NCI-H345 treated with DMSO at 0.1 percent for 48 hours (cell line): ENCODE measurements around the gene WSB1.
"Not testable (repeated sequence)": the region's sequence is repeated elsewhere in the genome, so short reads cannot be mapped to it uniquely, and the experiment has no call there.

ENCODE experiments used
- DNase-seq: peaks from one replicate; lab custom pipeline; 2025; ENCODE audit not compliant: unreplicated experiment; lab: John Stamatoyannopoulos, UW

WSB1 gene

GRCh38 chr17:27315322-27315721 lies 21.4 kb downstream of the WSB1 start:
- no peak for DNase-seq

DNA sequence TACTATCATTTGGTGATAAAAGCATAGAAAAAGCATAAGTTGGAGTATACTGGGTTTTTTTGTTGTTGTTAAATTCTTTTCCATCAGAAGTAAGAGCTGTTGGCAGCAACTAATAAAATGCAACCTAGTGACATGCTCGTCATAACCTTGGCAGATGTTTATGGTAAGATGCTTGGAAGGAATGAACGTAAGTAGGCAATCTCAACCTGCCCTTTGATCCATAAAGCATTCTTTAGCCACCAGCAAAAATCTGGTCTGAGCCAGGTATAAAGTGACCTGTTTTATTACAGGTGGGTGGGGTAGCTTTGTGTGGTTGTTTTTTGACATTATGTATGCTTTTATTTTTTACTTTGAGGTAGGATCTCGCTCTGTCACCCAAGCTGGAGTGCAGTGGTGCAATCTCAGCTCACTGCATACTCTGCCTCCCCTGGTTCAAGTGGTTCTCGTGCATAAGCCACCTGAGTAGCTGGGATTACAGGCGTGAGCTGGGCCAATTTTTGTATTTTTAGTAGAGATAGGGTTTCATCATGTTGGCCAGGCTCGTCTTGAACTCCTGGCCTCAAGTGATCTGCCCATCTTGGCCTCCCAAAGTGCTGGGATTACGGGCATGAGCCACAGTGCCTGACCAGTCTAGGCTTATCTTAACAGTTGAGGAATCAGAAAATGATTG lies 22.0 kb downstream of the WSB1 start:
- DNase-seq = no peak

- no peak for DNase-seq
These were observed 24.3 kb downstream of the WSB1 start for GRCh38 chr17:27318228-27318627.

DNA sequence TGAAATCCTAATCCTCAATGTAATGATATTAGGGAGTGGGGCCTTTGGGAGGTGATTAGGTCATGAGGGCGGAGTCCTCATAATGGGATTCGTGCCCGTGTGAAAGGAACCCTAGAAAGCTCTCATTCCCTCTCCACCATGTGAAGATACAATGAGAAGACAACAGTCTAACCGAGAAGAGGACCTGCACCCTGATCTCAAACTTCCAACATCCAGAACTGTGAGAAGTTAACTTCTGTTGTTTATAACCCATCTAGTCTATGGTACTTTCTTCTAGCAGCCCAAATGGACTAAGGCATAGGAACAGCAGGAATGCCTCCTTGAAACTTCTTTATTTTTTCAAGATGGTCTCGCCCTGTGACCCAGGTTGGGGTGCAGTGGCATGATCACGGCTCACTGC lies 24.7 kb downstream of the WSB1 start:
- no peak for DNase-seq

GRCh38 chr17:27319541-27320221 lies 25.8 kb downstream of the WSB1 start:
- DNase-seq = no peak

- DNase-seq = no peak
These were observed 26.3 kb downstream of the WSB1 start for GRCh38 chr17:27320222-27320560.

- no peak for DNase-seq
These were observed 27.5 kb downstream of the WSB1 start for GRCh38 chr17:27321372-27321771.

DNA sequence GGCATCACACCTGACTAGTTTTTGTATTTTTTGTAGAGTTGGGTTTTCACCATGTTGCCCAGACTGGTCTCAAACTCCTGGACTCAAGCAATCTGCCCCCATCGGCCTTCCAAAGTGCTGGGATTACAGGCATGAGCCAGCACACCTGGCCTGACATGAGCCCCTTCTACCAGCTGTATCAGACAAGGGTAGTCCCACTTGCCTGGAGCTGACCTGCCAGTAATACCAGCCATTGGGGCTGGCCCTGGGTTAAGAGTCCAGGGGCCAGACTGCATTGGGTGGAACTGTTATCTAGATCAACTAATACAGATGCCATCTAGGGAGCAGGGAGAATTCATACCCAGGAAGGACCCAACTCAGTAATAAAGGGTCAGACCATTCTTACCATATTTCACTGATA lies 28.1 kb downstream of the WSB1 start:
- no peak for DNase-seq

GRCh38 chr17:27322690-27323508 lies 29.0 kb downstream of the WSB1 start:
- DNase-seq = no peak

DNA sequence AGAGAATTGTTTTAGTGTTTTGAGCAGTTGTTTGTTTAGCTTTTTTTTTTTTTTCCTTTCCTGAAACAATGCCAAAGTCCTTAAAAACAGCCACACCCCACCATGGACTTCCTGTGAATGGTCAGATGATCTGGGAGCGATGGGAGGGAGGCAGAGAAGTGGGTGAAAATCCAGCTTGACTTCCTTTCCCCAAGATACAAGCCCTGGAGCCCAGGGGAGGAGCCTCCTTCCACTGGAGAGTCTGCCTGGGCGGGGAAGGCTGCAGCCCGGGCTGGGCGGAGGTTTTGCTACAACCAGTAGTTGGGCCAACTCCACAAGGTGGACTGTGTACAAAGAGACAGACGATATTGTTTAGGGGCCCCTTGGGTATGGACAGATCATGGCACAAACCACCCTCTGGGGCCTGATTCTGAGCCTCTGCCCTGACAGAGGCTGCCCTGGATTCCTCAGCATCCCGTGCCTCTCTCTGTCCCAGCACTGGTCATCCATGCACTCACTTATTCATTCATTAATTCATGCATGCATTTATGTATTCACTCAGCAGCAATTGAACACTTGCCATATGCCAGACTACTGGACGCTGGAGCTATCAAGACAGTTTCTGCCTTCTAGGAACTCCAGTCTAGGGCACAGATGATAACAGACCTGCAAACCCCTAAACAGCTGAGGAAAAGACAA lies 29.8 kb downstream of the WSB1 start:
- no peak for DNase-seq

DNA sequence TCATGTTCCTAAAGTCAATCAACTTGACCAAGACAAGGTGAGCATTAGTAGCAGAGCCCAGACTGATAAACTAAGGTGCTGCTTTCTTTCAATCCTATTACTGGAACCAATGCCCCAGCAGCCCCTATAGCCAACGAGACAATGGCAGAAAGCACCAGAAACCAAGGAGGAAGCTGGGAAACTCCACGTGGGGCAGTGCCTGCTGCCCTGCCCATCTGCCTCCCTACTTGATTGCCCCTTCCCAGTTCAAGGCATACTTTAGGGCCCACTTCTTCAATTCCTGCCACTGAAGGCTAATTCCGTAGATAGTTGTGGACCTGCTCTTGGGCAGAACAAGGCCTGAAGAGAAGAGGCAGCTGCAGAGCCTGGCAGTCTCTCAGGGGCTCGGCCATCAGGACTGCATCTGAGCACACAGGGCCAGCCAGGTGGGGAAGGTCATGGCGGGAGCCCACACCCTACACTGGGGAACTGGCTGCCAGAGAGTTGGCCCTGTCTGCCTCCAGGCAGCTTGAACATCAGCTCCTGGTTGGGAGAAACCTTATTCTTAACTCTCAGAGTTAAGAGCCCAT lies 30.9 kb downstream of the WSB1 start:
- DNase-seq = no peak

GRCh38 chr17:27326051-27326450 lies 32.1 kb downstream of the WSB1 start:
- DNase-seq = no peak

DNA sequence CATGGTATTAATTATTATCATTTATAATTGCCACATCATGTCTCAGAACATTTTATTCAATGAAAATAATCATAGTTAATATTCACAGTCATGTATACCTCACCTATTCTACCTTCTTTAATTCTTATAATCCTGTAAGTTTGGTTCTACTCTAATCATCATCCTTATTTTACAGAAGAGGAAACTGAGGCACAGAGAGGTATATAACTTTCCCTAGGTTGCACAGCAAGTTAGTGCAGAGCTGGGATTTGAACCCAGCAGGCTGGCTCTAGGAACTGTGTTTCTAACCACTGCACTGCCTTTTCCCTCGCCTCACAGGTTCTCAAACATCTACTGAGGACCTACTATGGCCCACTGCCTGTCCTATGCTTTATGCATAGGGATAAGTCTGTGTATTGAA lies 32.7 kb downstream of the WSB1 start:
- no peak for DNase-seq

DNA sequence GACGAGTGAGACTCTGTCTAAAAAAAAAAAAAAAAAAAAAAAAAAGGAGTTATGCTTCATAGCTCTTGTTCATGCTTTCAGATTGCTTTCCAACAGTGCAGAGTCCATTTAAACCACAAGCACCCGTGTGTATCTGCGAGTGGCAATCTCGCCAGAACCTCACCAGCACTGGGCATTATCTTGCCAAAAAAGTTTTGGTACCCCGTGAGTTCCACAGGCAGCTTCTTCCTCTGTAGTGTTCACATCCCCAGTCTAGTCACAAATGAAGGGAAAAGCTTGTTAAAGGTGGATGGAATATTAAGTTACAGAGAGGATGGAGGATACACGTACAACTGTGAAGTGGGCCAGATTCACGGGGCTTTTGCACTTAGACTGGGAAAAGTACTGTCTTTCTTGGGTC lies 33.5 kb downstream of the WSB1 start:
- no peak for DNase-seq

GRCh38 chr17:27327871-27328270 lies 34.0 kb downstream of the WSB1 start:
- DNase-seq = no peak

GRCh38 chr17:27328686-27329085 lies 34.8 kb downstream of the WSB1 start:
- DNase-seq = not testable (repeated sequence)

DNA sequence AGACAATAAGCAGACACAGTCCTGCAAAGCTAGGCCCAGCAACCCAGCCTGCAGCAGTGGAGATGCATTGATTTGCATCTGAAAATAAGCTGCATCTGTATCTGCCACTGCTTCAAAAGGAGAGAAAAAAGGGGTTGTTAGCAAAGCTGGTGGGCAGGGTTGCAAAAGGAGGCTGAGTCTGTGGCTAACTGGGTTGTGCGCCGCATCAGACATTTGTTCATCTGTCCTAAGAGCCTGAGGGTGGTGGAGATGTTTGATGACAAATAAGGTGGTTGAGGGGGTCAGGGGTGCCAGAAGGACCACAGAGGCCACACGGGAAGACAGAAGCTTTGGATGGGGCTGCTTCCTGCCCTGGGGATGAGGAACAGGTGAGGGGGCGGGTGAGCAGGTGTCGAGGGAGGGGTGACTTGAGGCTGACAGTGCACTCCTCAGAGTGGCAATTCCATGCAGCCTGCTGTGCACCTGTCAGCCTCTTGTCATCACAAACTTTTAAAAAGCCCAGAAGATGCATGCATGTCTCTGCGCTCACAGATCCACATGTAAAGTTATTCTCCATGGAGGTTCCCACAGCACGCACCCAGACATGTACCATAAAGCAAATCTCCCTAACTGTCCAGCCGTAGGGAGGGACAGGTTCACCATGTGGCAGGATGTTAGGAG lies 35.4 kb downstream of the WSB1 start:
- DNase-seq = no peak

DNA sequence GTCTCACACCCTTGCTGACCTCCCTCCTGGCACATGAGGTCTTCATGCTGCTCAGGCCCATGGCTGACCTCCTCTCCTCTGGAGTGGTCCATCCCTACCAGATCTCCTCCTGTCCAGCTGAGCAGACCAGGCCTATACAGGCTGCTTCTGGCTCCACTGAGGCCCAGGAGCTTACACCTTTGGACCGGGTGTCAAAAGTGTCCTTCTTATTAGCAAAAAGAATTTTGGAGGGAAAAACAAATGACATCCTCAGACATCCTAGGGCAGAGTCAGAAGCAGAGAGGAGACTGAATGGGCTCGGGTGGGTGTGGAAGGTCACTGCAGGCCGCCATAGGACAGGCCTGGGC lies 38.1 kb downstream of the WSB1 start:
- no peak for DNase-seq

- peak; percentile 89 for DNase-seq
These were observed 38.8 kb downstream of the WSB1 start for GRCh38 chr17:27332485-27333409.
